Kidney (tissue), 14 donors: ENCODE measurements around the gene COL6A2. TPM values are rescaled to one million over a fixed set of nuclear protein-coding genes. Genes with fewer than 3 reads are reported as not detected.

Source experiments
- DNase-seq, 5 donors: peaks; one replicate each; pipeline ENCODE4 v3.0.0-alpha.2; 2013 to 2020
- FAIRE-seq: peaks from 2 replicates; lab custom pipeline; 2012; peaks lifted over from hg19 to GRCh38; lab: Jason Lieb, UNC
- H3K27ac ChIP-seq, 2 donors: one replicate each; pipeline ENCODE4 v1.7.0; 2013; ENCODE audit warnings: low read depth in 2 of 2, low read length in 2 of 2, inconsistent platforms in 1 of 2
- H3K27me3 ChIP-seq: one replicate; pipeline ENCODE4 v1.7.1; 2013; ENCODE audit warnings: low read length, inconsistent platforms; ENCODE audit not compliant: control insufficient read depth, insufficient read depth
- H3K36me3 ChIP-seq, 3 donors: one replicate each; pipeline versions ENCODE4 v1.7.0 to v1.7.1; 2013; ENCODE audit warnings: low read length in 3 of 3, control low read depth in 1 of 3, inconsistent platforms in 1 of 3; ENCODE audit not compliant: insufficient read depth in 3 of 3, control insufficient read depth in 2 of 3
- H3K4me1 ChIP-seq, 3 donors: one replicate each; pipeline versions ENCODE4 v1.7.0 to v1.7.1; 2013; ENCODE audit warnings: low read length in 3 of 3, inconsistent platforms in 1 of 3, low read depth in 1 of 3; ENCODE audit not compliant: control insufficient read depth in 2 of 3, insufficient read depth in 2 of 3
- H3K4me3 ChIP-seq, 3 donors: one replicate each; pipeline versions ENCODE4 v1.7.0 to v1.8.1; 2013; ENCODE audit warnings: low read length in 3 of 3, control low read depth in 1 of 3, inconsistent platforms in 1 of 3
- H3K9ac ChIP-seq, 3 donors: one replicate each; pipeline versions ENCODE4 v1.7.0 to v1.7.1; 2013; ENCODE audit warnings: low read length in 3 of 3, control low read depth in 1 of 3, inconsistent platforms in 1 of 3
- H3K9me3 ChIP-seq, 3 donors: one replicate each; pipeline versions ENCODE4 v1.7.0 to v1.7.1; 2013; ENCODE audit warnings: low read length in 3 of 3, control low read depth in 1 of 3, inconsistent platforms in 1 of 3; ENCODE audit not compliant: control insufficient read depth in 2 of 3, insufficient read depth in 1 of 3
- CTCF ChIP-seq: IDR thresholded peaks from 3 replicates; pipeline ENCODE4 v1.5.1; 2012; ENCODE audit warnings: mild to moderate bottlenecking, moderate library complexity, borderline replicate concordance; ENCODE audit not compliant: insufficient read depth; ENCODE audit errors: extremely low read depth
- intact Hi-C: fragments of 100-400 bp; cut with DNase I; formaldehyde crosslinking; loops from one replicate; pipeline ENCODE4 v1.11.1; 2022
- polyA plus RNA-seq: library from polyadenylated mRNA; stranded (reverse); fragments of 350-450 nt; fragmentation: Illumina TruSeq; extraction: RNeasy Lipid Tissue Mini Kit (QIAGEN cat#74804); gene quantifications from one replicate; pipeline ENCODE4 v1.2.3, GENCODE V29; 2014; ENCODE audit warnings: low read depth, low replicate concordance; ENCODE audit not compliant: insufficient read depth
- total RNA-seq: library from RNA; stranded (reverse); fragmentation: NEBNext Ultra II Directional; extraction: Animal tissue kit (Norgen Biotek cat#: 25700); gene quantifications from one replicate; pipeline ENCODE4 v1.2.1, GENCODE V29; 2021
- donor health status: control.
- donor health status: control.
- donor health status: control.
- donor health status: control.
- donor health status: control.
- donor health status: DM: yes; HTN: yes; CAD: no.
- donor health status: Normal renal cell carcinoma (clear cell type).

Gene COL6A2
- total and polyA plus RNA-seq, 2 donors from 2014 or later, result 52.4 to 174 TPM

DNA sequence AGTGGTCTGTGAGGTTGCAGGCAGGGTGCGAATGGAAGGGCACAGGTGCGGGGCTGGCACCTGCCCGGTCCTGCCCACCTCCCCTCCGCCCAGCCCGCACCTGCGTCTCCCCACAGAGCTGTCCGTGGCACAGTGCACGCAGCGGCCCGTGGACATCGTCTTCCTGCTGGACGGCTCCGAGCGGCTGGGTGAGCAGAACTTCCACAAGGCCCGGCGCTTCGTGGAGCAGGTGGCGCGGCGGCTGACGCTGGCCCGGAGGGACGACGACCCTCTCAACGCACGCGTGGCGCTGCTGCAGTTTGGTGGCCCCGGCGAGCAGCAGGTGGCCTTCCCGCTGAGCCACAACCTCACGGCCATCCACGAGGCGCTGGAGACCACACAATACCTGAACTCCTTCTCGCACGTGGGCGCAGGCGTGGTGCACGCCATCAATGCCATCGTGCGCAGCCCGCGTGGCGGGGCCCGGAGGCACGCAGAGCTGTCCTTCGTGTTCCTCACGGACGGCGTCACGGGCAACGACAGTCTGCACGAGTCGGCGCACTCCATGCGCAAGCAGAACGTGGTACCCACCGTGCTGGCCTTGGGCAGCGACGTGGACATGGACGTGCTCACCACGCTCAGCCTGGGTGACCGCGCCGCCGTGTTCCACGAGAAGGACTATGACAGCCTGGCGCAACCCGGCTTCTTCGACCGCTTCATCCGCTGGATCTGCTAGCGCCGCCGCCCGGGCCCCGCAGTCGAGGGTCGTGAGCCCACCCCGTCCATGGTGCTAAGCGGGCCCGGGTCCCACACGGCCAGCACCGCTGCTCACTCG is 34.1 kb downstream of the COL6A2 start:
- Histone ChIP-seq H3K36me3 (peaks cover 0 to 3% (median 0%) of the 10 kb centered on the region in 3 donors), H3K4me3 (no peak overlapping the region), H3K9ac (no peak overlapping the region), H3K27me3 (no peaks in the 10 kb centered on the region), H3K9me3 (no peaks in the 10 kb centered on the region), H3K4me1 (no peaks in the 10 kb centered on the region), H3K27ac (no peak overlapping the region)
- FAIRE-seq, result no peak
- no peak for TF ChIP-seq CTCF
- intact Hi-C loops, result no loop called here
- DNase-seq, result peak in 1 of 5 donors; percentile 73

GRCh38 chr21:46135782-46136395 is 38.0 kb downstream of the COL6A2 start:
- Histone ChIP-seq H3K4me3 (no peak overlapping the region), H3K27me3 (no peaks in the 10 kb centered on the region), H3K9me3 (no peaks in the 10 kb centered on the region), H3K36me3 (peaks cover 0 to 13% (median 0%) of the 10 kb centered on the region in 3 donors), H3K4me1 (no peaks in the 10 kb centered on the region), H3K9ac (no peak overlapping the region), H3K27ac (no peak overlapping the region)
- no peak for TF ChIP-seq CTCF
- DNase-seq, result no peak
- intact Hi-C loops, result no loop called here
- FAIRE-seq, result no peak

GRCh38 chr21:46136739-46137349 is 38.9 kb downstream of the COL6A2 start:
- intact Hi-C loops, result no loop called here
- H3K4me3 ChIP-seq, result no peak overlapping the region
- DNase-seq (no peak), FAIRE-seq (no peak)
- TF ChIP-seq CTCF, result no peak
- peaks cover 0 to 13% (median 0%) of the 10 kb centered on the region in 3 donors for H3K36me3 ChIP-seq
- no peak overlapping the region for H3K27ac ChIP-seq
- no peaks in the 10 kb centered on the region for H3K4me1 ChIP-seq
- no peak overlapping the region for H3K9ac ChIP-seq
- no peaks in the 10 kb centered on the region for H3K9me3 ChIP-seq
- H3K27me3 ChIP-seq, result no peaks in the 10 kb centered on the region
